Right atrium auricular region (tissue), 2 donors: ENCODE data around the gene FRMD7. TPM values are rescaled to one million over a fixed set of nuclear protein-coding genes. Genes with fewer than 3 reads are reported as not detected.

Experiments used
- DNase-seq: peaks from one replicate; pipeline ENCODE4 v3.0.0-alpha.2; 2019; ENCODE audit warnings: low spot score
- H3K27ac ChIP-seq, 2 donors: fragments of 200-600 bp; sonication (generic); 1 replicate in 1 of 2; 2 replicates in 1 of 2; pipeline ENCODE4 v1.5.1; 2016 to 2019
- H3K27me3 ChIP-seq, 2 donors: fragments of 200-600 bp; sonication (generic); one replicate each; pipeline versions ENCODE4 v1.5.1 to v1.6.0; 2017 to 2019
- H3K36me3 ChIP-seq: fragments of 200-600 bp; sonication (generic); one replicate; pipeline ENCODE4 v1.5.1; 2016
- H3K4me1 ChIP-seq, 2 donors: fragments of 200-600 bp; sonication (generic); one replicate each; pipeline versions ENCODE4 v1.5.1 to v1.6.0; 2017 to 2019
- H3K4me3 ChIP-seq, 2 donors: fragments of 200-600 bp; sonication (generic); 1 replicate in 1 of 2; 2 replicates in 1 of 2; pipeline ENCODE4 v1.5.1; 2017 to 2019; ENCODE audit warnings: mild to moderate bottlenecking in 1 of 2, moderate library complexity in 1 of 2
- H3K9me3 ChIP-seq, 2 donors: fragments of 200-600 bp; sonication (generic); one replicate each; pipeline ENCODE4 v1.5.1; 2019
- CTCF ChIP-seq, 2 donors: fragments of 200-600 bp; sonication (generic); IDR thresholded peaks; one replicate each; pipeline ENCODE4 v1.5.1; 2019; ENCODE audit warnings: antibody characterized with exemption in 2 of 2
- total RNA-seq, 2 donors: library from RNA; depleted of rRNA; stranded (reverse); fragments of >200 nt; gene quantifications; one replicate each; pipeline ENCODE4 v1.1.0, GENCODE V29; 2016

The FRMD7 gene
- total RNA-seq, 2 donors from 2014 or later, result not detected

DNA sequence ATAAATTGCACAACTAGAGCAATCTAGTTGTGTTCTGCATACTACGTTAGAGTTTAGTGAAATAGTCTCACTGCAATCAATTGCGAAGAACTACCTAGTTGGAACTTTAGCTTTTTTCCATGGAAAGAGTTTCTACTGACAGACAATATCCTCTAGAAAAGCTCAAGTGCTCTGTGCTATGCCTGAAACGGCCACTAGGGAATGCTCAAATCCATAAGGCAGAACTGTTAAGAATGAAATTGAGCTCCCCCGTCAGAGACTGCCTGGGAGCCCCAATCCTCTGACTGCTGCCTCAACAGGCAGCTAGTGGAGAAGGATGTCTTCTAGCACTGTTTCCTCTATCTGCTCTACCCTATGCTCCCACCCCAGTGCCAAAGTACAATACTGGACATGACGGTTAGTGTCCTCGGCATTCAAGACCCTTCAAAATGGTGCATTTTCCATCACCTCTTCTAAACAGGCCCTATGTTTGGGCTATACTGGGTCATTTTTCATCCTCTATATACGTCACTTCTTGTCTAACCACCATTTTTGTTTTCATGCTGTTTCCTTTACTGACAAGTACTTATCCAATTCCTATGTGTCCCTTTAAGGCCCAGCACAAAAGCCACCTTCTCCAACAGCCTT lies 35.3 kb downstream of the FRMD7 start:
- Histone ChIP-seq H3K27me3 (no peaks in the 10 kb centered on the region), H3K4me3 (no peak overlapping the region), H3K27ac (no peak overlapping the region), H3K9me3 (no peaks in the 10 kb centered on the region), H3K36me3 (no peaks in the 10 kb centered on the region), H3K4me1 (no peaks in the 10 kb centered on the region)
- peak; percentile 71 for DNase-seq
- TF ChIP-seq CTCF (IDR thresholded peaks at IDR 0.05), result peak; percentile 69 to 79

- no peak for DNase-seq
- H3K27ac ChIP-seq, result no peak overlapping the region
- TF ChIP-seq CTCF (IDR thresholded peaks at IDR 0.05), result no peak
- H3K4me3 ChIP-seq, result no peak overlapping the region
- no peaks in the 10 kb centered on the region for H3K9me3 ChIP-seq
- no peaks in the 10 kb centered on the region for H3K27me3 ChIP-seq
- H3K4me1 ChIP-seq, result no peaks in the 10 kb centered on the region
- no peaks in the 10 kb centered on the region for H3K36me3 ChIP-seq
Measured at GRCh38 chrX:132090403-132091159, 37.2 kb downstream of the FRMD7 start.

DNA sequence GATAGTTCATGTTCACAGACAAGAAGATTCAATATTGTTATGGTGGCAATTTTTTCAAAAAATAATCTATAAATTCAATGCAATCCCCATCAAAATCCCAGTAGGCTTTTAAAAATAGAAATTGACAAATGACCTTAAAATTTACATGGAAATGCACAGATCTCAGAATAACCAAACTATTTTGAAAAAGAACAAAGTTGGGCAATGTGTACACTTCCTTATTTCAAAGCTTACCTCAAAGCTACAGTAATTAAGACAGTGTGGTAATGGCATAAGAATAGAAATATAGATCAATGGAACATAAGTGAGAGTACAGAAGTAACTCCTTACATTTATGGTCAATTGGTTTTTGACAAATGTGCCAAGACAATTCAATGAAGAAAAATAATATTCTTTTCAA lies 39.0 kb downstream of the FRMD7 start:
- no peaks in the 10 kb centered on the region for H3K36me3 ChIP-seq
- H3K27me3 ChIP-seq, result no peaks in the 10 kb centered on the region
- H3K27ac ChIP-seq, result no peak overlapping the region
- TF ChIP-seq CTCF (IDR thresholded peaks at IDR 0.05), result no peak
- H3K9me3 ChIP-seq, result no peaks in the 10 kb centered on the region
- DNase-seq, result no peak
- H3K4me1 ChIP-seq, result no peaks in the 10 kb centered on the region
- H3K4me3 ChIP-seq, result no peak overlapping the region

- H3K4me3 ChIP-seq, result no peak overlapping the region
- H3K27me3 ChIP-seq, result no peaks in the 10 kb centered on the region
- no peaks in the 10 kb centered on the region for H3K36me3 ChIP-seq
- H3K27ac ChIP-seq, result no peak overlapping the region
- DNase-seq, result no peak
- no peaks in the 10 kb centered on the region for H3K9me3 ChIP-seq
- H3K4me1 ChIP-seq, result no peaks in the 10 kb centered on the region
- TF ChIP-seq CTCF (IDR thresholded peaks at IDR 0.05), result no peak
Measured at GRCh38 chrX:132086672-132087071, 41.1 kb downstream of the FRMD7 start.

DNA sequence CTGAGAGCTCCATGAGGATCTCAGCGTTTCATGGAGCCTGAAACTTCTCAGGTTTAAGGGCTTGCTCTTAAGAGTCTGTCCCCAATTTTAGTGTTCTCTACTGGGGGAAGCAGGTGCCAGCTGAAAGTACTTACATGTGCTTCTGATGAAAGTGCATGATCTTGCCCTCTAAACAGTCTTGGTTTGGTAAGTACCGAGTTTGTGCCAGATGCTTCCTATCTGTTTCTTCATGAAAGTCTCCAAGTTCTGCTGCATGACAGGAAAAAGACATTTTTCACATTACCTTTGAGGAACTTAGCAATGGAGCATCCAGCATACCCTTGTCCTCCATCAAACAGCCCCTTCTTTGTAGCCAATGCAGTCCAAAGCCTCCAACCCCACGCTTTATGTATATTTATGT lies 42.0 kb downstream of the FRMD7 start:
- H3K36me3 ChIP-seq, result no peaks in the 10 kb centered on the region
- no peaks in the 10 kb centered on the region for H3K9me3 ChIP-seq
- no peaks in the 10 kb centered on the region for H3K4me1 ChIP-seq
- H3K4me3 ChIP-seq, result no peak overlapping the region
- no peak for TF ChIP-seq CTCF (IDR thresholded peaks at IDR 0.05)
- no peaks in the 10 kb centered on the region for H3K27me3 ChIP-seq
- DNase-seq, result no peak
- no peak overlapping the region for H3K27ac ChIP-seq
